NCI-H69 (cell line): Measurements from ENCODE around the gene POU2F3.
A peak's percentile ranks its signal among the peaks of the same experiment; 100 is the strongest.

ENCODE experiments used
- DNase-seq: peaks from one replicate; lab custom pipeline; 2025; lab: John Stamatoyannopoulos, UW

The POU2F3 gene

GRCh38 chr11:120342678-120343077, 102.7 kb downstream of the POU2F3 start:
- no peak for DNase-seq

GRCh38 chr11:120343429-120343828, 103.5 kb downstream of the POU2F3 start:
- DNase-seq, result no peak

- no peak for DNase-seq
Observed at GRCh38 chr11:120344302-120345004, 104.5 kb downstream of the POU2F3 start.

- peak; percentile 20 for DNase-seq
Observed at GRCh38 chr11:120346233-120346632, 106.3 kb downstream of the POU2F3 start.

GRCh38 chr11:120350637-120351036, 110.7 kb downstream of the POU2F3 start:
- DNase-seq, result no peak

- DNase-seq, result no peak
Observed at GRCh38 chr11:120352405-120352804, 112.5 kb downstream of the POU2F3 start.

GRCh38 chr11:120354068-120354467, 114.1 kb downstream of the POU2F3 start:
- DNase-seq, result no peak

GRCh38 chr11:120354779-120355178, 114.8 kb downstream of the POU2F3 start:
- DNase-seq, result peak; percentile 5

- no peak for DNase-seq
Observed at GRCh38 chr11:120357620-120358019, 117.7 kb downstream of the POU2F3 start.

GRCh38 chr11:120358729-120359128, 118.8 kb downstream of the POU2F3 start:
- DNase-seq, result no peak

GRCh38 chr11:120363436-120363835, 123.5 kb downstream of the POU2F3 start:
- no peak for DNase-seq

- DNase-seq, result no peak
Observed at GRCh38 chr11:120365512-120365911, 125.6 kb downstream of the POU2F3 start.
